ENCODE measurements around the gene SLC24A5. TPM values are rescaled to one million over a fixed set of nuclear protein-coding genes. Genes with fewer than 3 reads are reported as not detected.

The SLC24A5 gene
- total RNA-seq, 4 donors from 2014 or later, result not detected

DNA sequence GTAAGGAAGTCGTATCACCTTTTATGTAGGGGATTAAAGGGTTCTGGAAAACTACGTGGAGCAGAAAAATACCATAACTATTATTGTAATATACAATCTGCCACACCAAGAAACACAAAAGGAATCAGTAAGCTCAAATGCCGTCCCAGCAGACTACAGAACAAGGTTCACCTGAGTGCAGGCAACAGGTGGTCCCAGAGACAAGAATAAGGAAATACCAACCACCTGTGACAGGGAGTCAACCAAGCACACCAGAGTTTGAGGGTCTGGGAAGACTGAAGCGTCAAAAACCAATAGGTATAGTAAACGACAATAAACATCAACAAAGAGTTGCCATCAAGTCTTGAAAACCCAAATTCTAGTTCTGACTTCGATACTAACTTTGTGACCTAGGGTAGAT, 12.1 kb downstream of the SLC24A5 start:
- no peak for TF ChIP-seq CTCF (IDR thresholded peaks at IDR 0.05; ENCODE audit: low read depth)

DNA sequence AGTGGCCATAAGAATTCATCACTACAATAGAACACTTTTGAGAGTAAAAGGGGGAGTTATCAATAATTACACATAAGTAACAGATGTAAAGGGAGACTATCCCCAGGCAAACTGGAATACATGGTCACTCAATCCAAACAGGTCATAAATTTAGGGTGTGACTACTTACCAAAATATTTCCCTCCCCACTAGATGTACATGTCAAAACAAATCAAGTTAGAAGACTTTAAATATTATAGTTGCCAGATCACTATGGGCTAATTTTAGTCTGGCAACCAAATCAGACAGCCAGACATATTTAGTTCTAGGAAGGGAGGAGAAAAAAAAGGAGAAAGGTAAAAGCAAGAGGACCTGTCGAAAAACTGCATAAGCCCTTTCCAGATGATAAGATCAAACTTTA, 23.1 kb downstream of the SLC24A5 start:
- TF ChIP-seq CTCF (IDR thresholded peaks at IDR 0.05; ENCODE audit: low read depth), result no peak

- no peak for TF ChIP-seq CTCF (IDR thresholded peaks at IDR 0.05; ENCODE audit: low read depth)
These were observed 24.1 kb downstream of the SLC24A5 start for GRCh38 chr15:48144889-48145288.

- TF ChIP-seq CTCF (IDR thresholded peaks at IDR 0.05; ENCODE audit: low read depth), result no peak
These were observed 25.1 kb downstream of the SLC24A5 start for GRCh38 chr15:48145923-48146322.

DNA sequence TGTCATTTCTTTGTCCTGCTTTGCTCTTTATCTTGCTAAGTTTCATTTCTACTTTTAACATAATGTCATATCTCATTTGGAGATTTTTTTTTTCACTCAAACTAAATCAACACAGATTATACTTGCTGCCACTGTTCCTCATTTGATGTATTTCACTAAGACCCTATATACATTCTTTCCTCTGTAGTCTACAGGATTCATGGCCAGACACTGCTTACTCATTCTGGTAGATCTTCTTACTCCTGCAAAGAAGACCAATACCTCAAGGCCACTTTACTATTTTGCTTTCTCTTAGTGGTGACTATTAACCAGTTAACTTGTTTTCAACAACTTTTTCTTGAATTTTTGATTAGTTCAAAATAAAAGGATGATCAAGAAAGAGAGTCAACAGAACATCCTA, 26.6 kb downstream of the SLC24A5 start:
- TF ChIP-seq CTCF (IDR thresholded peaks at IDR 0.05; ENCODE audit: low read depth), result no peak

DNA sequence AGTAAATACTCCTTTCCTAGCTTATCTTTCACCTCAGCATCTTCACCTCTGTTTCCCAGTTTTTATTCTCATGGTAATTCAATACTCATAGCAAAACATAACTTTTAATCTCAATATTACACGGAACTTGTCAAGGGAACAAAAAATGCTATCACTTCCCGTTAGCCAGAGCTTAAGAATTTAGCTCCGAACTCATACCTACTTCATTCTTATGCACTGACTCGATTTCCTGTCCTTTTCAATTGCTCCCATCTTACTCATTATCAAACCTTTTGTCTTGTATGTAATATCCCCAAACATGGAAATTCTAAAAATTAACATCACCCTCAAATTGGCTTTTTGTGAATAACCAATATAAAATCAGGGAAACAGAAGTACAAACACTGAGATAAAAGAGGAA, 29.1 kb downstream of the SLC24A5 start:
- TF ChIP-seq CTCF (IDR thresholded peaks at IDR 0.05; ENCODE audit: low read depth), result no peak

GRCh38 chr15:48153526-48153925, 32.7 kb downstream of the SLC24A5 start:
- no peak for TF ChIP-seq CTCF (IDR thresholded peaks at IDR 0.05; ENCODE audit: low read depth)
